Rectal smooth muscle tissue (tissue), 1 donor: Measurements from ENCODE around the gene SLC39A13.

Source experiments
- H3K27ac ChIP-seq: one replicate; pipeline ENCODE4 v1.7.0; 2013; ENCODE audit warnings: low read depth, low read length, inconsistent platforms
- H3K27me3 ChIP-seq: one replicate; pipeline ENCODE4 v1.7.0; 2013; ENCODE audit warnings: low read length; ENCODE audit not compliant: control insufficient read depth, insufficient read depth
- H3K36me3 ChIP-seq: one replicate; pipeline ENCODE4 v1.7.0; 2013; ENCODE audit warnings: low read length; ENCODE audit not compliant: control insufficient read depth, insufficient read depth
- H3K4me1 ChIP-seq: one replicate; pipeline ENCODE4 v1.7.0; 2013; ENCODE audit warnings: low read length; ENCODE audit not compliant: control insufficient read depth, insufficient read depth
- H3K4me3 ChIP-seq: one replicate; pipeline ENCODE4 v1.7.0; 2013; ENCODE audit warnings: low read length
- H3K9ac ChIP-seq: one replicate; pipeline ENCODE4 v1.7.0; 2013; ENCODE audit warnings: low read length

SLC39A13 gene

GRCh38 chr11:47396049-47396320, 12.4 kb upstream of the SLC39A13 start:
- Histone ChIP-seq H3K4me1 (peaks cover 7% of the 10 kb centered on the region), H3K4me3 (no peak overlapping the region), H3K27ac (no peak overlapping the region), H3K9ac (no peak overlapping the region), H3K36me3 (no peaks in the 10 kb centered on the region), H3K27me3 (no peaks in the 10 kb centered on the region)

GRCh38 chr11:47398011-47398410, 10.4 kb upstream of the SLC39A13 start:
- H3K9ac ChIP-seq = no peak overlapping the region
- H3K36me3 ChIP-seq = no peaks in the 10 kb centered on the region
- no peak overlapping the region for H3K27ac ChIP-seq
- no peak overlapping the region for H3K4me3 ChIP-seq
- no peaks in the 10 kb centered on the region for H3K27me3 ChIP-seq
- peaks cover 7% of the 10 kb centered on the region for H3K4me1 ChIP-seq

DNA sequence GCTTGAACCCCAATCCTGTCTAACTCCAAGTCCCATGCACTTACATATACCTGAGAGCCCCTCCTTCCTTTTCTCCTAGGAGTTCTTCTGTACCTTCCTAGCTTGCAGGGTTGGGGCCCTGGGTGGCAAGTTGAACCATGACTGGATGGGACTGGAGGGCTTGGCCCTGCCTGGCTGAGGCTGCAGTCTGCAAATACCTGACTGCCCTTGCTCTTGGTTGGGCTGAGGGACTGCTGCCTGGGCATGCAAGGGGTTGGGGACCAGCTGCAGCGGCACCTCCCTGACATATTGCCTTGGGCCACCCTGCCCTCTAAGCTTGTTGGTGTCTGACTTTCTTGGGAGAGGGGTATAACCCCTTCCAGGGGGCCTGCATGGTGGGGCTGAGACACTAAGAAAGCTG, 9.8 kb upstream of the SLC39A13 start:
- peaks cover 7% of the 10 kb centered on the region for H3K4me1 ChIP-seq

DNA sequence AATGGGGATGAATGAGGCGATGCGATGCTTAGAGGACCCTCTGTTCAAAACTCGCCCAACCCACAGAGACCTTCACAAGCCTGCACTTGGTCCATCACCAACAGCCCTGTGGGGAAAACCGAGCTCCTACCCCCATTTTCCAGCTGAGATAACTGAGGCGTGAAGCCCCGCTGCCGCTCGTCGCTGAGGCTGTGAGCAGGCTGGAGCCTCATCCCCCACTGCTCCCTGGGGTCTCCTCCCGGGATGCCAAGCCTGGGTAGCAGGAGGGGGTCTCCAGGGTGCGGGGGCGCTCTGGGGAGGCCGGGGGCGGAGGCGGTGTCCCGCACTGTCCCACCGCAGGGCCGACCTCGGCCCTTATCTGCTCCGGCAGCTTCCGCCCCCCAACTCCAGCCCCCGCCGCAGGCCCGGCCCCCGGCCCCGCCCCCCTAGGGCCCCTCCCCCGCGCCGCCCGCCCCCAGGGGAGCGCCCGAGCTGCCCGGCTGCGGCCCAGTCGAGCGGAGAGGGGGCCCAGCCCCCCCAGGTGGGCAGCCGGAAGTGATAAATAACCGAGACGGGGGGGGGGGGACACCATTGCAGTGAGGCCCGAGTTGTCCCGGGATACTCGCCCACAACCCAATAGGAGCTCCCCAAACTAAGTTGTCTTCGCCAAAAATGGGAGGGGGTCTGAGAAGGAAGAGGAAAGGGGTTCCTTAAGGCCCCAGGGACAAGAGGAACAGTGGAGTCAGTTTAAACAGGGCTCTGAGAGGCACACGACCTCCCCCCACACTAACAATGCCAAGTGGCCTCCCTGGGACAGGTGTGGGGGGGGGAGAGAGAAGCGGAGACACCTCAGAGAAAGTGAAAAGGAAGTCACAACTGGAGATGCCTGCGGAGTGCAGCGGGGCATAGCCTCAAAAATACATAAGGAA, 8.3 kb upstream of the SLC39A13 start:
- H3K36me3 ChIP-seq = no peaks in the 10 kb centered on the region
- peak overlapping the region; percentile 84 for H3K4me3 ChIP-seq
- peaks cover 7% of the 10 kb centered on the region for H3K4me1 ChIP-seq
- H3K27me3 ChIP-seq = no peaks in the 10 kb centered on the region
- peak overlapping the region; percentile 75 for H3K27ac ChIP-seq
- H3K9ac ChIP-seq = peak overlapping the region; percentile 62

More for the DNA sequence above, 9.8 kb upstream of the SLC39A13 start:
- no peak overlapping the region for H3K27ac ChIP-seq
- no peak overlapping the region for H3K4me3 ChIP-seq
- H3K36me3 ChIP-seq = no peaks in the 10 kb centered on the region
- no peak overlapping the region for H3K9ac ChIP-seq
- H3K27me3 ChIP-seq = no peaks in the 10 kb centered on the region

DNA sequence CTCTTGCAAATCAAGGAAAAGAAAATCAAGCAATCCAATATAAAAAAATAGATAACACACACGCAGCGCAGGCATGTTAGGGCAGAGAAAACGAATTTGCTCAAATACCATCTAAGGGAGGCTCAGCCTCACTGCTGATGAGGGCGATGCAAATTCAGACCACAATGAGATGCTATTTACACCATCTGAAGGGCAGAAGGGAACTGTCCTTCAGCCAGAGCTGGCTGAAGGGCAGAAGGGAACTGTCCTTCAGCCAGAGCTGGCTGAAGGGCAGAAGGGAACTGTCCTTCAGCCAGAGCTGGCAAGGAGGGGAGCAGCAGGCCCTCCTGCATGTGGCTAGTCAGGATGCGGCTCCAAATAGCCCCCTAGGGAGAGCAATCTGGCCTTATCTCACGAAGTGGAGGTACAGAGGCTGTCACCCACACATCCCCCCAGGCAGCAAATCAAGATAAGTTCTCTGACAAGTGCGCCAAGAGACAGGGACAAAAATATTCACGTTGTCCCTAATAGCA, 7.6 kb upstream of the SLC39A13 start:
- H3K4me3 ChIP-seq = peak overlapping the region; percentile 63
- H3K9ac ChIP-seq = no peak overlapping the region
- H3K4me1 ChIP-seq = peaks cover 7% of the 10 kb centered on the region
- H3K27ac ChIP-seq = peak overlapping the region; percentile 75
- H3K27me3 ChIP-seq = no peaks in the 10 kb centered on the region
- H3K36me3 ChIP-seq = no peaks in the 10 kb centered on the region

GRCh38 chr11:47403135-47403534, 5.3 kb upstream of the SLC39A13 start:
- no peak overlapping the region for H3K9ac ChIP-seq
- H3K27ac ChIP-seq = no peak overlapping the region

DNA sequence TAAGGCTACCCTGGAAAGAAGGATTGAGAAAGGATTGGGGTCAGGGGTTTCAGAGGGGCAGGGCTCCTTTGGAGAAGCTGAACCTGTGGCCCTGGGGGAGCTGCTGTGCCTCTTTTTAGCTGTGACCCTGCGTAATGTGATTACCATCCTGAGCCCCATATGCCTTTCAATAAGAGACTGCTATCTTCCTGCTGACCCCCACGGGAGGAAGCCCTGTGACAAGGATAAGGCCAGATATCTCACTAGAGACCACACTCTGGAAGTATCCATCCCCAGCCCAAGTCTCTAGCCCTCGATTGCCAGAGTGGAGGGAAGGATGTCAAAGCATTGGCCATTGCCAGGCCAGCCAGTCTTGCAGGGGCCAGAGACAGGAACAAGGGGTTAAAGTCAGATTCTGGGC, 4.8 kb upstream of the SLC39A13 start:
- no peaks in the 10 kb centered on the region for H3K27me3 ChIP-seq
- no peak overlapping the region for H3K4me3 ChIP-seq
- H3K36me3 ChIP-seq = no peaks in the 10 kb centered on the region
- no peak overlapping the region for H3K9ac ChIP-seq
- peaks cover 14% of the 10 kb centered on the region for H3K4me1 ChIP-seq
- no peak overlapping the region for H3K27ac ChIP-seq

More at GRCh38 chr11:47403135-47403534, 5.3 kb upstream of the SLC39A13 start:
- H3K4me1 ChIP-seq = peaks cover 14% of the 10 kb centered on the region
- H3K27me3 ChIP-seq = no peaks in the 10 kb centered on the region
- no peaks in the 10 kb centered on the region for H3K36me3 ChIP-seq
- H3K4me3 ChIP-seq = no peak overlapping the region

DNA sequence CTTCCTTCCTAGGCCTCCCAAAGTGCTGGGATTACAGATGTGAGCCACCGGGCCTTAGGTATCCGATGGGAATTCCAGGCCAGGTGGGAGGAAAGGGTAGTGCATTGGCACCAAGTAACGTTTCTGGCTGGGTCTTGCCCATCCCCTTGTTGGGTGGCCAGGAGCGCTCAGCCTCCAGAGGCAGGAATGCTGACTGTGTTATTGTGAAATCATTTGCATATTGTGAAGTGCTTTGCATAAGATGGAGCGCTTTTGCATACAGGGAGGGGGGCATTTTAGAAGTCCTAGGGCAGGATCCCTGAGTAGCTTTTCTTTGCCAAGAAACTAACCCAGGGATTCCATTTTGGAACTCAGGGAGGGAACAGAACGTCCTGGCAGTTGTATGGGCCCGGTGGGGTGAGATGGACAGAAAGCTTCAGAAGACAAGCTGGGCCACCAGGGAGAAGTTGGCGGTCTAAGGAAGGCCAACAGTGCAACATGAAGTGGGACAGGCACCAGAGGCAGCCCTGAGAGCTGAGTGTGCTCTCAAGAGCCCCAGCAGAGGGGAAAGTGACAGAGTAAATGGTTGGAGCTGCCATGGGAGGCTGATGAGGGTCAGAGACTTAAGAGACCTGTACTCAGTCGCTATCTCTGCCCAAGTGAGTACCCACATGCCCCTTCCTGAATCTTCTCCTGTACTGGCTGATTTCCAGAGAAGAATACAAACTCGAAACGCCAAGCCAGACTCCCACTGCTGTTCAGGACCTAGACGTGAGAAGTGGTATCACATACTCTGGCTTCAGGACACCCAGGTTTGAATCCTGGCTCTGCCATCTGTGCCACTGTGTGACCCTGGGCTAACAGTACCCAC, 1.3 kb upstream of the SLC39A13 start:
- Histone ChIP-seq H3K4me1 (peaks cover 17% of the 10 kb centered on the region), H3K9ac (peak overlapping the region; percentile 46), H3K27ac (peak overlapping the region; percentile 91), H3K4me3 (peak overlapping the region; percentile 81), H3K36me3 (no peaks in the 10 kb centered on the region), H3K27me3 (no peaks in the 10 kb centered on the region)

GRCh38 chr11:47408598-47409439, 429 bp downstream of the SLC39A13 start:
- H3K9ac ChIP-seq = peak overlapping the region; percentile 14
- no peaks in the 10 kb centered on the region for H3K27me3 ChIP-seq
- H3K4me3 ChIP-seq = peak overlapping the region; percentile 84
- H3K36me3 ChIP-seq = peaks cover 2% of the 10 kb centered on the region
- H3K4me1 ChIP-seq = peaks cover 17% of the 10 kb centered on the region
- peak overlapping the region; percentile 86 for H3K27ac ChIP-seq

DNA sequence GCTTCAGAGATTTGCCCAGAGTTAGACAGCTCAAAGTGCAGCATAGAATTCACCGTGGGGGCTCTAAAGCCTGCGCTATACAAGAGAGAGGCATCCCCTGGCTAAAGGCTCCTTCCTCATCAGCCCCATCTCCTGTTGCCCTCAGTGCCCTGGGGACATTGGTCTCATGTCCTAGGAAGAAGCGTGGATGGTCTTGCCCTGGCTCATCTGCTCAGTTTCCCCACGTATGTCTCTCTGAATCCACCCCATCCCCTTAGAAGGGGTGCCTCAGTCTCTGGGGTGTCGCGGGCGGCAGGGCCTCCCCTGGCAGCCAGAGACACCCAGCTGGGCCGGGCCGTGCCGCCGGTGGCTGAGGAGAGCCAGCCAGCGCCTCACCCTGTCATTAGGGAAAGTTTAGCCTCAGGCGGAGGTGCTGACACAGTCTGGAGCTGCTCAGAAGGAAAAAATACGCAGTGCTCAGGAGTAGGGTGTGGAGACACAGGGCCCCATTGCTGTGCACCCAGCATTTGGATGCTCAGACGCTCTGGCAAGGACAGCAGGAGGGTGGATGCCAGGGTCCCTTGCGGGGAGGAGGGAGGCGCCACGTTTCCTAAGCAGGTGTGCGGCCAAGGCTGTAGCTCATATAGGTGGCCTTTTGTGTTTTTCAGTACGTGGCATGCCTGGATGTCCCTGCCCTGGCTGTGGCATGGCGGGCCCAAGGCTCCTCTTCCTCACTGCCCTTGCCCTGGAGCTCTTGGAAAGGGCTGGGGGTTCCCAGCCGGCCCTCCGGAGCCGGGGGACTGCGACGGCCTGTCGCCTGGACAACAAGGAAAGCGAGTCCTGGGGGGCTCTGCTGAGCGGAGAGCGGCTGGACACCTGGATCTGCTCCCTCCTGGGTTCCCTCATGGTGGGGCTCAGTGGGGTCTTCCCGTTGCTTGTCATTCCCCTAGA, 1.3 kb downstream of the SLC39A13 start:
- peak overlapping the region; percentile 86 for H3K27ac ChIP-seq
- peak overlapping the region; percentile 84 for H3K4me3 ChIP-seq
- no peaks in the 10 kb centered on the region for H3K27me3 ChIP-seq
- peaks cover 8% of the 10 kb centered on the region for H3K36me3 ChIP-seq
- peaks cover 17% of the 10 kb centered on the region for H3K4me1 ChIP-seq
- peak overlapping the region; percentile 14 for H3K9ac ChIP-seq
